ENCODE measurements around the gene DPEP1.

The DPEP1 gene

GRCh38 chr16:89572485-89573205 lies 40.8 kb upstream of the DPEP1 start:
- no peaks in the 10 kb centered on the region for H4K20me1 ChIP-seq (ENCODE audit: insufficient read depth, low read length)
- no peak overlapping the region for H2AFZ ChIP-seq (ENCODE audit: low read length)
- no peak overlapping the region for H3K27ac ChIP-seq (ENCODE audit: low read depth, low read length, poor library complexity, severe bottlenecking)
- H3K9me2 ChIP-seq (ENCODE audit: low read depth, low read length) = no peaks in the 10 kb centered on the region
- TF ChIP-seq EZH2 (IDR thresholded peaks at IDR 0.05; ENCODE audit: borderline replicate concordance, low read length) = no peak
- TF ChIP-seq, protein P1, sequence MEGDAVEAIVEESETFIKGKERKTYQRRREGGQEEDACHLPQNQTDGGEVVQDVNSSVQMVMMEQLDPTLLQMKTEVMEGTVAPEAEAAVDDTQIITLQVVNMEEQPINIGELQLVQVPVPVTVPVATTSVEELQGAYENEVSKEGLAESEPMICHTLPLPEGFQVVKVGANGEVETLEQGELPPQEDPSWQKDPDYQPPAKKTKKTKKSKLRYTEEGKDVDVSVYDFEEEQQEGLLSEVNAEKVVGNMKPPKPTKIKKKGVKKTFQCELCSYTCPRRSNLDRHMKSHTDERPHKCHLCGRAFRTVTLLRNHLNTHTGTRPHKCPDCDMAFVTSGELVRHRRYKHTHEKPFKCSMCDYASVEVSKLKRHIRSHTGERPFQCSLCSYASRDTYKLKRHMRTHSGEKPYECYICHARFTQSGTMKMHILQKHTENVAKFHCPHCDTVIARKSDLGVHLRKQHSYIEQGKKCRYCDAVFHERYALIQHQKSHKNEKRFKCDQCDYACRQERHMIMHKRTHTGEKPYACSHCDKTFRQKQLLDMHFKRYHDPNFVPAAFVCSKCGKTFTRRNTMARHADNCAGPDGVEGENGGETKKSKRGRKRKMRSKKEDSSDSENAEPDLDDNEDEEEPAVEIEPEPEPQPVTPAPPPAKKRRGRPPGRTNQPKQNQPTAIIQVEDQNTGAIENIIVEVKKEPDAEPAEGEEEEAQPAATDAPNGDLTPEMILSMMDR (IDR thresholded peaks at IDR 0.05; ENCODE audit: low read length) = no peak
- no peak overlapping the region for H3K9ac ChIP-seq (ENCODE audit: low read length)
- H3K79me2 ChIP-seq (ENCODE audit: insufficient read depth, low read length) = no peaks in the 10 kb centered on the region
- H3K4me2 ChIP-seq (ENCODE audit: low read length) = no peak overlapping the region
- no peaks in the 10 kb centered on the region for H3F3A ChIP-seq (ENCODE audit: insufficient read depth, low read length)
- H3K9me3 ChIP-seq (ENCODE audit: low read length) = no peaks in the 10 kb centered on the region
- no peaks in the 10 kb centered on the region for H3K36me3 ChIP-seq (ENCODE audit: insufficient read depth, low read length)
- H3K27me3 ChIP-seq (ENCODE audit: insufficient read depth, low read length) = peaks cover 24% of the 10 kb centered on the region
- H3K4me1 ChIP-seq (ENCODE audit: insufficient read depth, low read length, severe bottlenecking) = peaks cover 7% of the 10 kb centered on the region
- no peak overlapping the region for H3K4me3 ChIP-seq (ENCODE audit: low read depth, low read length, poor library complexity, severe bottlenecking)

DNA sequence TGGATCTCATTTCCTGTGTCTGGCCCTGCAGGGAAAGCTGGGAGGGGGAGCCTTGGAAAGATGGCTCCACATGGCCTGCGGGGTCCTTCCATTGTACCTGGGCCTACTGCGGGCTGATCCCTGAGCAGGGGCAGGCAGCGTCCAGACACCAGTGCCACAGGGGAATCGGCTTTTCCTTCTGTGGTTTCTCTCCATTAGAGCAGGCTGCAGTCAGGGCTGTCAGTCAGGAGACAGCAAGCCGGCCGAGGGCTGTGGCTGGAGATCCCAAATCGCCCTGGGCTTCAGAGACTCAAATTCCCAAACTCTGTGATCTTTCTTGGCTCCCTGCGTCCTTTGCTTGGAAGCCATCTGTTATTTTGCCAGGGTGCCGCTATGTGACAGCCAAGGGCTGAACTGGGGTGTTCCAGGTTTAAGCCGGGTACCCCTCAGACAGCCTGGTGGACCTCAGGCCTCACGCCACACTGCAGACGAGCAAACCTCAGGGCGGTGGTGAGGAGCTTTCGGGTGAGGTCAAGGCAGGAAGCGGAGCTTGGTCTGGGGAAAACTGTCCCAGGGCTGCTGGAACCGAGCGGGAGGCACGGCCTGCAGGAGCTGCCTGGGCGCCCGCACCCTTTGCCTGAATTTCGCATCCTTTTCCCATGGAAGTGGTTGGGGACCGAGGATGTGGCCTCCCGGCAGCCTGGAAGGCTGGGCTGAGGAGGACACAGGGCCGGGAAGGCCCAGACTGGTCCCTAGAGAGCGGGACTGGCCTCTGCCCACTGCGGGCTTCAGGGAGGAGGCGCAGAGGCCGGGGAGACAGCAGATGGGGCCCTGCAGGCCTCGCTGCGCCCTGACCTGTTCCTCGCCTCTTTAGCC lies 39.4 kb upstream of the DPEP1 start:
- no peaks in the 10 kb centered on the region for H3K36me3 ChIP-seq (ENCODE audit: insufficient read depth, low read length)
- no peak overlapping the region for H3K27ac ChIP-seq (ENCODE audit: low read depth, low read length, poor library complexity, severe bottlenecking)
- no peaks in the 10 kb centered on the region for H3K9me2 ChIP-seq (ENCODE audit: low read depth, low read length)
- TF ChIP-seq, protein P1 (IDR thresholded peaks at IDR 0.05; ENCODE audit: low read length) = no peak
- TF ChIP-seq EZH2 (IDR thresholded peaks at IDR 0.05; ENCODE audit: borderline replicate concordance, low read length) = no peak
- H3K79me2 ChIP-seq (ENCODE audit: insufficient read depth, low read length) = no peaks in the 10 kb centered on the region
- no peak overlapping the region for H2AFZ ChIP-seq (ENCODE audit: low read length)
- H3K4me3 ChIP-seq (ENCODE audit: low read depth, low read length, poor library complexity, severe bottlenecking) = no peak overlapping the region
- H3F3A ChIP-seq (ENCODE audit: insufficient read depth, low read length) = no peaks in the 10 kb centered on the region
- H3K9ac ChIP-seq (ENCODE audit: low read length) = no peak overlapping the region
- H3K9me3 ChIP-seq (ENCODE audit: low read length) = no peaks in the 10 kb centered on the region
- peak overlapping the region; percentile 28; the same call in 1 of the 2 replicates for H3K4me2 ChIP-seq (ENCODE audit: low read length)
- H3K27me3 ChIP-seq (ENCODE audit: insufficient read depth, low read length) = peaks cover 24% of the 10 kb centered on the region
- H4K20me1 ChIP-seq (ENCODE audit: insufficient read depth, low read length) = no peaks in the 10 kb centered on the region
- peaks cover 7% of the 10 kb centered on the region for H3K4me1 ChIP-seq (ENCODE audit: insufficient read depth, low read length, severe bottlenecking)

DNA sequence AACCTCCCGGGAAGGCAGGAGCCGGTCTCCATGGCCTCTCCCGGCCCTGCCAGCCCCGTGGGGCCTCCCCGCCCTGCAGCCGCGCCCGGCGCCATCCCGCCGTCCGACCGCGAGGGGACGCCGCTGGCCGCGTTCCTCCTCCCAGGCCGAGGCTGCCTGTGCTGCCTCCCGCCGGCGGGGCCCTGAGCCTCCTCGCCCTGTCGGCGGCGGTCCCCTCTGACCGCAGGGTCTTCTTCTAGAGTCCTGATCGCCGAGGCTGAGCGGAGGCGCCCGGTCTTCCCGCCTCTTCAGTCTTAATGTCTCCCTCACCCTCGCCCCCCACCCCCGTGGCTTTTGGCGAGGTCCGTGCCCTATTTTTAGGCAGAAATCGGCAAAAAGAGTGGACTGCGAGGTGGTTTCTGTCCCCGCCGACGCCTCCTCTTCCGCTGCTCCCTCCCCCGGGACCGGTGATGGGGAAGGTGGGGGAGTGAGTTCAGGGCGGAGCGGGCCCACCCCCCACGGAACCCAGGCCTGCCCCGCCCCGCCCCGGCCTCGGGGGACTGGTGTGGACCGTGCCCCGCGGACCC lies 38.7 kb upstream of the DPEP1 start:
- H3K9ac ChIP-seq (ENCODE audit: low read length) = no peak overlapping the region

More for the DNA sequence above, 38.7 kb upstream of the DPEP1 start:
- Histone ChIP-seq H3K4me3 (ENCODE audit: low read depth, low read length, poor library complexity, severe bottlenecking) (peak overlapping the region; percentile 35), H4K20me1 (ENCODE audit: insufficient read depth, low read length) (no peaks in the 10 kb centered on the region), H3K9me3 (ENCODE audit: low read length) (no peaks in the 10 kb centered on the region), H3K36me3 (ENCODE audit: insufficient read depth, low read length) (no peaks in the 10 kb centered on the region), H2AFZ (ENCODE audit: low read length) (no peak overlapping the region), H3K27ac (ENCODE audit: low read depth, low read length, poor library complexity, severe bottlenecking) (no peak overlapping the region), H3K4me1 (ENCODE audit: insufficient read depth, low read length, severe bottlenecking) (peaks cover 7% of the 10 kb centered on the region), H3K27me3 (ENCODE audit: insufficient read depth, low read length) (peaks cover 21% of the 10 kb centered on the region), H3K4me2 (ENCODE audit: low read length) (peak overlapping the region; percentile 28), H3K9me2 (ENCODE audit: low read depth, low read length) (no peaks in the 10 kb centered on the region), H3K79me2 (ENCODE audit: insufficient read depth, low read length) (no peaks in the 10 kb centered on the region), H3F3A (ENCODE audit: insufficient read depth, low read length) (no peaks in the 10 kb centered on the region)
- no peak for TF ChIP-seq EZH2 (IDR thresholded peaks at IDR 0.05; ENCODE audit: borderline replicate concordance, low read length)
- TF ChIP-seq, protein P1 (IDR thresholded peaks at IDR 0.05; ENCODE audit: low read length) = peak; percentile 72
